Stimulated activated CD4-positive, alpha-beta T cell treated with anti-CD3 and anti-CD28 coated beads, TNF-alpha, amount 100 ng/mL, for 48 hours (primary cell): ENCODE measurements around the gene HYOU1.
"Not testable (repeated sequence)": the region's sequence is repeated elsewhere in the genome, so short reads cannot be mapped to it uniquely, and the experiment has no call there.

ENCODE experiments used
- DNase-seq, 3 donors: peaks; one replicate each; pipeline ENCODE4 v3.0.0-alpha.2; 2020; ENCODE audit warnings: low read depth in 3 of 3

The HYOU1 gene

DNA sequence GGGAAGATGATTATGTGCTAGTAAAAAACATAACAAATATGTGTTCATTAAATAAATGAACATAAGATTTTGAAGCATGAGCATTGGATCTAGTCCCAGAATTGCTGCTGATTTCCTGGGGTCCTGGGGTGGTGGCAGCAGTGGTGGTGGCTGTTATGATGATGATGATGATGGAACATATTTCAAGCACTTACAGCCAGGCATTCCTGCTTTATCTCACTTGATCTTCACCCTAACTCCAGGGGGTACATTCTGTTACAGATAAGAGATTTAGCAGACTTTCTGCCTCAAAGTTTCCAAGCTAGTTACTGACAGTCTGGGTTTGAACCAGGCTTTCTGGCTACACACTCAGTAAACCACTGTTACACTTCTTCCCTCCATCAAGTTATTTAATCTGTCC, 33.3 kb downstream of the HYOU1 start:
- no peak for DNase-seq

DNA sequence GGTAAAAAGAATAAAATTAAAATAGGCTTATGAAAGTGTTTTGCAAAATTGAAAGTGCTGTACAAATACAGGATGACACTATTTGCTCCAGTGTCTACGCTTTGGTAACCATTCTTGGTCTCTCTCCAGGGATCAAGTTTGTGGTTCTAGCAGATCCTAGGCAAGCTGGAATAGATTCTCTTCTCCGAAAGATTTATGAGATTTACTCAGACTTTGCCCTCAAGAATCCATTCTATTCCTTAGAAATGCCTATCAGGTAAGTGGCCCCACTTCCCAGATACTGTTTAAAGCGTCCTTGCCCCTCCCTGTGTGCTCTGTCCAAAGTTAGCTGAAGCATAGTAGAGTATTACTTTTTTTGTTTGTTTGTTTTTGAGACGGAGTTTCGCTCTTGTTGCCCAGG, 35.4 kb downstream of the HYOU1 start:
- no peak for DNase-seq

DNA sequence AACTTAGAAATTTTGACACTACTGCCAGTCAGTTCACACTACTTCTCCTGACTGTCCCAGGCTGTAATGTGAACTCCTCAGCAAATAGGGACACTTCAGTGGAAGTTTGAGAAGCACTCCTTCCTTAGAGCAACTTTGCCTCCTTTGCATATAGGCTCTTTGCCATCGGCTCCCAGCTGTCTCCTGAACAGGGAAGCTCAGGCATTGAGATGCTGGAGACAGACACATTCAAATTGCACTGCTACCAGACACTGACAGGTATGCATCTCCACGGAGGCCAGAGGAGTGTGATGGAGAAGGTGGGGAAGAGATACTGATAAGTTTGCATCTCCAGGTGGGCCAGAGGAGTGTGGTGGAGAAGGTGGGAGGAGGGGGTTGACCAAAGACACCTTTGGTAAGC, 37.0 kb downstream of the HYOU1 start:
- no peak for DNase-seq

DNA sequence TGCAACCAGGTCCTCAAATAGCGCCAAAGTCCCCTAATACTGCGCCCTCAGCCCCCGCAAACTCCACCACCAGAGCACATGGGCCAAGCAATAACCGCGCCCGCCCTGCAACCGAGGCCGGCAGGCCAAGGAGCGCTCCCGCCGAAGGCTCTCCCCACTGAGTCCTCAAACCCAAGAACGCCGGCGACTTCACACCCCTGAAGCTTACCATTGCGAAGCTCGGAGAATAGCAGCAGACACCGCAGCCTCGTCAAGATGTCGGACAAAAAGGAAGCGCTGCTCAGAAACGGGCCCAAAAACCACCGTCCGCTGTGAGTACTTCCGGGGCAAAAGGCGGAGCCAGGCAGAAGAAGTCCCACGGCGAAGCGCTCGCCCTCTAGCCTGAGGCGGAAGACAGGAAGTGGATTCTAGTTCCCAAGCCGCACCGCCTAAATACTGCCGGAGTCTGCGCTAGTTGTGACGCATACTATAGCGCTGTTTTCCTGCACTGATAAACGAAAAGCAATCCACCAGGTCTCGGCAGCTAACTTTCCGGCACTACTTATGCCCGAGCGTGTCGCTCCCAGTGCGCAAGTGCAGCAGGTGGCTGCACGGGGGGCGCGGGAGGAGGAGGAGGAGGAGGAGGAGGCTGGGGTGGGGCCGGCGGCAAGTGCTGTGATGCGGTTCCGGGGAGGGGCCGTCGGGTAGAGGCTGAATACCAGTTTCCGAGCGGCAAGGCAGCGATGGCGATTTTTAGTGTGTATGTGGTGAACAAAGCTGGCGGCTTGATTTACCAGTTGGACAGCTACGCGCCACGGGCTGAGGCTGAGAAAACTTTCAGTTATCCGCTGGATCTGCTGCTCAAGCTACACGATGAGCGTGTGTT, 38.7 kb downstream of the HYOU1 start, which contains the start of the genes RPS25 and TRAPPC4:
Gene RPS25, minus strand, starts transcription at position 270 of the 865 bp plus-strand sequence. Its CDS starts 59 bp downstream, at position 211.
Gene TRAPPC4, plus strand, starts transcription at position 693 of the 865 bp plus-strand sequence. Its CDS starts 30 bp downstream, at position 723.
- peak; percentile 89 to 94 (median 93) for DNase-seq

DNA sequence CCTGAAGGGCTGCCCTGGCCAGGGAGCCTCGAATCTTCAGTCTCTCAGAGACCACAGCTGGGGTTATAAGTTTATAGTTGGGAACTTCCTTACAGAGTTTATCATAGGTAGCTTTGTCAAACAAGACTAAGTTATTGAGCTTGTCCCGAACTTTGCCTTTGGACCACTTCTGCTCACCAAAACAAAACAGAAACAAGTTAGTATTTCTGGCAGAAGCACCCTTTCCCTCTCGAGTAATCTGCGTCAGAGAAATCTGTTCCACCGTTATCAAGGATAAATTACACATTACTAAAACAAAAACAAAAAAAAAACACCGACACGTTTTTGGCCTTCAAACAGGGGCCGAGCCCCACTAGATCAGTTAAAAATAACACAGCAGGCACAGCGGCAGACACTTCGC, 39.6 kb downstream of the HYOU1 start:
- DNase-seq: not testable (repeated sequence)

DNA sequence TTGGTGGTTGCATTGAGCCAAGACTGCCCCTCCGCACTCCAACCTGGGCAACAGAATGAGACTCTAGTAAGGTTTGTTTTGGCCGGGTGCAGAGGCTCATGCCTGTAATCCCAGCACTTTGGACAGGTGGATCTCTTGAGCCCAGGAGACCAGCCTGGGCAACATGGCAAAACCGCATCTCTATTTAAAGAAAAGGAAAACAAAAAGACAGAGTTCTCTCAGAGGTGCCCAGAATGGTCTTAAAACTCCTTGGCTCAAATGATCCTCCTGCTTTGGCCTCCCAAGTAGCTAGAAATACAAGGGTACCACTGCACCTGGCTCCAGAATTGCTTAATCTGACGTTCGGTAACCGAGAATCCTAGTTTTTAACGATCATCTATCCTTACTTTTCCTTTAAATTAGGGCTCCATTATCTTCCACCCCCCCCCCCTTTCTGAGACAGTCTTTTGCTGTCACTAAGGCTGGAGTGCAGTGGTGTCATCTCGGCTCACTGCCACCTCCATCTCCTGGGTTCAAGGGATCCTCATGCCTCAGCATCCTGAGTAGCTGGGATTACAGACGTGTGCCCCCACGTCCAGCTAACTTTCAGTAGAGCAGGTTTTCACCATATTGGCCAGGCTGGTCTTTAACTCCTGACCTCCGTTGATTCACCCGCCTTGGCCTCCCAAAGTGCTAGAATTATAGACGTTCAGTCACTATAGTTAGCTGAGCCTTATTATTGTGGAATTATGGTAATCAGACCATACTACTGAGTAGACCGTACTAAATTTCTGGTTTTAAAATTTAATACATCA, 40.6 kb downstream of the HYOU1 start:
- no peak for DNase-seq

DNA sequence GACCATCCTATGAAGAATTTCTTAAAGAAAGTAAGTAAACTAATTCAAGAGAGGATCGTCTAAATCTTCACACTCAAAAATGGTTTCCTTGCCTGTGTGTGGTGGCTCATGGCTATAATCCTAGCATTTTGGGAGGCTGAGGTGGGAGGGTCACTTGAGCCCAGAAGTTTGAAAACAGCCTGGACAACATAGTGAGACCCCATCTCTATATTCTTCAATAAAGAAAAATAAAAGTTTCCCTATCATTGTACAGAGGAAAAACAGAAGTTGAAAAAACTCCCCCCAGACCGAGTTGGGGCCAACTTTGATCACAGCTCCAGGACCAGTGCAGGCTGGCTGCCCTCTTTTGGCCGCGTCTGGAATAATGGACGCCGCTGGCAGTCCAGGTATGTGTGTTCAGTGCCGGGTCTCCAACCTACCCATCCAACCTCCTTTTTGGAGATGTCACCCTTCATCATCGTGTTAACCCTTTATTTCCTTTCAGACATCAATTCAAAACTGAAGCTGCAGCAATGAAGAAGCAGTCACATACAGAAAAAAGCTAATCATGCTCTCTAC, 41.9 kb downstream of the HYOU1 start:
- no peak for DNase-seq

DNA sequence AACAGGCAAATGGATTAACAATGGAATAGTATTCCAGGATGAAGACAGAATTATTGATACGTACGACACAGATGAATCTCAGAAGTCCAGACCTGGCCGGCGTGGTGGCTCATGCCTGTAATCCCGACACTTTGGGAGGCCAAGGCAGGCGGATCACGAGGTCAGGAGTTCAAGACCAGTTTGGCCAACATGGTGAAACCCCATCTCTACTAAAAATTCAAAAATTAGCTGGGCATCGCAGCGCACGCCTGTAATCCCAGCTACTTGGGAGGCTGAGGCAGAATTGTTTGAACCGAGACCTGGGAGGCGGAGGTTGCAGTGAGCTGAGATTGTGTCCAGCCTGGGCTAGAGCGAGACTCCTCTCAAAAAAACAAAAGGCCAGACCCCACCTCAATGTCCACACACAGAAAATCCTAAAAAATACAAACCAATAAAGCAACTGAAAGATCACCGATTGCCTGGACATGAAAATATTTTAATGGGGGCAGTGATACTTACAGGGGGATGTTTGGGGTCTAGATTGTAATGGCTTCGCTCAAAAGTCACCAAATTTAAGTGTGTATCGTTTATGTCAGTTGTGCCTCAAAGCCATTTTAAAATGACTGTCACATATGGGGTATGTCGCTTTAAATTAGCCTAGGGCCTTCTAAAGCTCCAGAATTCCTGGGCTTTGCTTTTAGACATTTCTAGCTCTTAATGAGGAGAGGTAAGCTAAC, 42.6 kb downstream of the HYOU1 start:
- no peak for DNase-seq

DNA sequence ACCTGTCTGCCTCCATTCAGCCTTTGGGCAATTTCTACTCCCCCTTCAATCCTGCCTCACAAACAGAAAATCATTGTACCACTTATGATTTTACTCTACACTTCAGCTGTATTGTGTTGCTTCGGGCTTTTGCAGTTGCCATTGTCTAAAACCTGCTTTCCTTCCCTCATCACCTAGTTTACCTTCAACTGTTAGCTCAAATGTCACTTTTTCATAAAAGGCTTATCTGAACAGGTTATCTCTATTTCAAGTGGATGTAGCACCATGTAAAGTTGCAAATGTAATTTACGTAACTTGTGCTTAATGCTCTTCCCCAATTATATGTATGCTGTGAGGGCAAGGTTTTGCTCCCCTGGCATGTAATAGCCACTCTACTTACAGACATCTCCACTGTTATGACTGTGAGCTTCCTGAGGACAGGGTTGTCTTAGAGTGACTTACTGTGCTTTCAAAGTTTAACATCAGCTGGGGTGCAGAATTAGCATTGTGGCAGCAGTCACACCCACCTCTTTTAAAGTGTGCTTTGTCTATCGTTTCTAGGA, 44.3 kb downstream of the HYOU1 start:
- no peak for DNase-seq

DNA sequence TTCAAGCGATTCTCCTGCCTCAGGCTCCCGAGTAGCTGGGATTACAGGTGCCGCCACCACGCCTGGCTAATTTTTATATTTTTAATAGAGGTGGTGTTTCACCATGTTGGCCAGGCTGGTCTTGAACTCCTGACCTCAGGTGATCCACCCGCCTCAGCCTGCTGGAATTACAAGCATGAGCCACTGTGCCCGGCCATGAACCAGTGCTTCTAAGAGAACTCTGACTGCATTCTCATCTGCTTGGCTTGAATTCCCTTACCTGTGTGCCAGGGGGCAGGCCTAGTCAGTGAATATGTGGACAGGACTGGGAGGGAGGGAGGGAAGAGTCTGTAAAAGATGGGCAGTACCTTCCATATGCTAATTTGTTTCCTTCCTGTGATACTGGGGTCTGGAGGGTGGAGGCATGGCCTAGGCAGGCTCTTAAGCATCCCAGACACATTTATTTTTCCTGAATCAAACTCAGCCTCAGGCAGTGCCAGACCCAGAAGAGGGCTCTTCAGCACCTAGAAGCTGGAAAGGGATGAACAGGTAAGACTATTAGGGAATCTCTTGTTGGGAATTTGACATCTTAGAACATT, 45.4 kb downstream of the HYOU1 start:
- DNase-seq: no peak

DNA sequence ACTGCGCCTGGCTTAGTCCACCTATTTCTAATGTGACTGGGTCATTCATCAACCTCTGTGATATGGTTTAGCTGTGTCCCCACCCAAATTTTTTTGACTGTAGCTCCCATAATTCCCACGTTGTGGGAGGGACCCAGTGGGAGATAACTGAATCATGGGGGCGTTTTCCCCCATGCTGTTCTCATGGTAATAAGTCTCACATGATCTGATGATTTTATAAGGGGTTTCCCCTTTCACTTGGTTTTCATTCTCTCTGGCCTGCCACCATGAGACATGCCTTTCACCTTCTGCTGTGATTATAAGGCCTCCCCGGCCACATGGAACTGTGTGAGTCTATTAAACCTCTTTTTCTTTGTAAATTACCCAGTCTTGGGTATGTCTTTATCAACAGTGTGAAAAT, 50.3 kb downstream of the HYOU1 start:
- DNase-seq: no peak

DNA sequence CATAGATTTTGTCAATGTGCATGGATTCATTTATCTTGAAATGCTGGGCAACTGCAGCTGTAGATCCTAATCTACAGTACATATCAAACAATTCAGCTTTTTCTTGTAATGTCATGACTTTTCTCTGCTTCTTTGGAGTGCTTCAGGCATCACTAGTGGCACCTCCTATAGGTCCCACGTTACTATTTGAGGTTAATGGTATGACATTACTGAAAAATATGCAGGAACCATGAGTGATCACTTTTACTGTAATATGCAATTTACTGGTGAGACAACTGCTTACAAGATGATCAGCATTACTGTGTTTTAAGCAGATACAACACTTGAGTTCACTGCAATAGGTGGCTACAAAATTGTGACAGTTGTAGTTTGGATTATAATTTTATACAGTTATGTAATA, 56.1 kb downstream of the HYOU1 start:
- DNase-seq: no peak

DNA sequence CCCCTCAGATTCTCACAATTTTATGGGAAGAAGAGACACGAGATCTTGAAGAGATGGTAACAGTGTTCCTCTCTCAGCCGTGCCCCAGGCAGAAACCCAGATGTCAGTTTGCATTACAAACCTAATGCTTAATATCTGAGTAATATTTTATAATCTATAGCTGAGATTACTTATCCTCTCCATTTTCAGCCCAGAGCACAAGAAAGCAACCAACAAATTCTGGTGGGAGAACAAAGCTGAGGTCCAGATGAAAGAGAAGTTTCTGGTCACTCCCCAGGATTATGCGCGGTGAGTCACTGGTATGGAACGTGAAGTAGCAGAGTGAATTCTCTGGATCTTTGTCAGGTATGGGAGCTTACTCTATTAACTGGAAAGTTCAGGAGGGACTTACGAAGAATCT, 58.2 kb downstream of the HYOU1 start:
- DNase-seq: no peak

DNA sequence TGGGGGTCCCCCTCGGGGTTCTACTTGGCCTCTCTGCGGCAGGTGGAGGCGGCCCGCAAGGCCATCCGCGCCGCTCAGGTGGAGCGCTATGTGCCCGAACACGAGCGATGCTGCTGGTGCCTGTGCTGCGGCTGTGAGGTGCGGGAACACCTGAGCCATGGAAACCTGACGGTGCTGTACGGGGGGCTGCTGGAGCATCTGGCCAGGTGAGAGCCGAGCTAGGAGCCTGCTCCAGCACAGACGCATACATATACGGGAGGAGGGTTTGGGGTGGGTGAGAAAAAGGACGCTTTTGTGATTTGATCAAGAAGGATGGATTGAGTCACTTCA, 58.7 kb downstream of the HYOU1 start:
- no peak for DNase-seq

DNA sequence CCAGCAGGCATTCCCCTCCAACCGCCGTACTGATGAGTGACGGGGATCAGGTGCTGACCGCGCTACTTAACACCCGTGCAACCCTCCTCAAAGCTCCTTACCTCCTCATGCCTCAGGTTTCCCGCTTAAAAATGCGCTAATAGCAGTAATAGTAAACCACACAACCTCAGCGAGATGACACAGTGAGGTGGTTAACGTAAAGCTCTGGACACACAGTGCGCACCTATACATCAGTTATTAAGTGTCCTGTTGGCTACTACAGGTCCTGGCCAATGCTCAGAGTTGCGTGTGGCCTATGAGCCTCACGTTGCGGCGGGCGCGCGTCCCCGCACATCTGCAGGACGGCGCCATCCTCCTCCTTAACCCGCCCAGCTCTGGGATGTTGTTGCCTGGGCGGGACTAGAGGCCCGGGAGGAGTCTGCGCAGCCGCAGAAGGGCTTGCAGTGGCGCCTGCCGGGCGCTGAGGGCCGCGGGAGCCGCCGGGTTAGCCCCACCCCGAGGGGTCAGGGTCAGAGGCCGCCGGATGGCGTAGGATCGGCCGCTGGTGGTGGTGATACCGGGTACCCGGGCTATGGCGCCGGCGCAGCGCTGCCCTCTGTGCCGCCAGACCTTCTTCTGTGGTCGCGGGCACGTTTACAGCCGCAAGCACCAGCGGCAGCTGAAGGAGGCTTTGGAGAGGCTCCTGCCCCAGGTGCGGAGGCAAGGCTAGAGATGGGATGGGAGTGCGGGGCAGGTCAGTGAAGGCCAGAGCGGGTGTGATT, 59.2 kb downstream of the HYOU1 start, which contains the start of gene CENATAC:
Gene CENATAC, plus strand, starts transcription at position 512 of the 761 bp plus-strand sequence. Its CDS starts 60 bp downstream, at position 572.
- peak; percentile 90 to 95 (median 92) for DNase-seq

DNA sequence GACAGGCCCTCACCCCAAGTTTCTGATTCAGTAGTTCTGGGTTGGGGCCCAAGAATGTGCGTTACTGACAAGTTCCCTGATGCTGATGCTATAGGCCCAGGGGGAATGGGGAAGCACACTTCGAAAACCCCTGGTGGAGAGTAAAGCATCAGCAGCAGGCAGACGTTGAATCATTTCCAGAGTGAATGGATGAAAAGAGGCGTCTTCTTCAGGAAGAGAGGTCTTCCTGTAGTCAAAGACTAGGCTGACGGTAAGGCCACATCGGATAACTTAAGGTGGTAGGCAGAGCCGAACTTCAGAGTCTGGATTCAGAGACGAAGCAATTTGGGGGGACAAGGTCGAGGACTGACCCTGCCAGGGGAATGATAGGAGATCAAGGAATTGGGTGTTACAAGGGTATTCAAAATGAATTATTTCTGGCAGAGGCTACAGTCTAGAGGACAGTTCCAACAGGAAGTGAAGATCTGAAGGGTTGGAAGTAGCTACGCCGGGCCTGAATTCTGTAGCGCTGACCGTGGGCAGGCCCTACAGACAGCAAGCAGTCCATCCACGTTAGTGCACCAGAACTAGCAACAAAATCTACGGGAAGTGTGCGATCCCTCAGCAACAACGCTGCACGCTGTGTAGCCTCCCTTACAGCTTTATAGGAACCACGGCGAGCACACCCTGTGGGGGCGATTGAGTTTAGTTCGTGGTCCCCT, 59.9 kb downstream of the HYOU1 start:
- DNase-seq: peak in 1 of 3 donors; percentile 37
